Liver (tissue), 9 donors: ENCODE results near the gene CISTR. TPM values are rescaled to one million over a fixed set of nuclear protein-coding genes. Genes with fewer than 3 reads are reported as not detected.

ENCODE experiments used
- DNase-seq: peaks from one replicate; pipeline ENCODE4 v3.0.0-alpha.2; 2017; ENCODE audit warnings: low spot score
- H3K27ac ChIP-seq, 2 donors: one replicate each; pipeline ENCODE4 v1.7.0; 2013; ENCODE audit warnings: inconsistent platforms in 2 of 2, low read length in 2 of 2, control low read depth in 1 of 2, low read depth in 1 of 2, mild to moderate bottlenecking in 1 of 2
- H3K27me3 ChIP-seq, 4 donors: one replicate each; pipeline versions ENCODE4 v1.6.1 to v1.7.0; 2013; ENCODE audit warnings: low read length in 3 of 4, inconsistent platforms in 1 of 4, mild to moderate bottlenecking in 1 of 4, moderate library complexity in 1 of 4; ENCODE audit not compliant: control insufficient read depth in 4 of 4, insufficient read depth in 4 of 4
- H3K36me3 ChIP-seq, 4 donors: one replicate each; pipeline versions ENCODE4 v1.6.1 to v1.7.0; 2013; ENCODE audit warnings: low read length in 3 of 4, mild to moderate bottlenecking in 3 of 4, low read depth in 1 of 4, moderate library complexity in 1 of 4; ENCODE audit not compliant: control insufficient read depth in 4 of 4, insufficient read depth in 3 of 4
- H3K4me1 ChIP-seq, 4 donors: one replicate each; pipeline versions ENCODE4 v1.6.1 to v1.7.0; 2013; ENCODE audit warnings: low read length in 3 of 4, mild to moderate bottlenecking in 3 of 4, moderate library complexity in 1 of 4; ENCODE audit not compliant: control insufficient read depth in 4 of 4, insufficient read depth in 4 of 4
- H3K4me3 ChIP-seq, 3 donors: one replicate each; pipeline versions ENCODE4 v1.6.1 to v1.7.0; 2013; ENCODE audit warnings: low read length in 3 of 3, control low read depth in 1 of 3, low read depth in 1 of 3, mild to moderate bottlenecking in 1 of 3
- H3K9ac ChIP-seq, 2 donors: one replicate each; pipeline ENCODE4 v1.7.0; 2013; ENCODE audit warnings: low read length in 2 of 2, mild to moderate bottlenecking in 2 of 2, moderate library complexity in 2 of 2, control low read depth in 1 of 2, low read depth in 1 of 2
- H3K9me3 ChIP-seq, 4 donors: one replicate each; pipeline versions ENCODE4 v1.6.1 to v1.7.0; 2013; ENCODE audit warnings: low read length in 3 of 4; ENCODE audit not compliant: control insufficient read depth in 4 of 4
- ATF3 ChIP-seq: IDR thresholded peaks from 2 replicates; pipeline ENCODE4 v1.6.1; 2016; ENCODE audit warnings: antibody characterized with exemption
- CTCF ChIP-seq: fragments of 150-350 bp; IDR thresholded peaks from 2 replicates; pipeline ENCODE4 v1.5.1; 2017; ENCODE audit warnings: improper control_type of control experiment, low read depth, low read length; ENCODE audit not compliant: missing input control
- EGR1 ChIP-seq, 2 donors: IDR thresholded peaks; 2 replicates each; pipeline ENCODE4 v1.6.1; 2016 to 2018; ENCODE audit warnings: antibody characterized with exemption in 2 of 2, low read depth in 2 of 2
- FOXA1 ChIP-seq: IDR thresholded peaks from 2 replicates; pipeline ENCODE4 v1.6.1; 2016; ENCODE audit warnings: antibody characterized with exemption
- FOXA2 ChIP-seq: IDR thresholded peaks from 2 replicates; pipeline ENCODE4 v1.6.1; 2016; ENCODE audit warnings: antibody characterized with exemption
- GABPA ChIP-seq, 2 donors: IDR thresholded peaks in 1 of 2; conservative IDR thresholded peaks in 1 of 2; 2 replicates each; pipeline ENCODE4 v1.6.1; 2016; ENCODE audit warnings: antibody characterized with exemption in 2 of 2, mild to moderate bottlenecking in 1 of 2, moderate library complexity in 1 of 2
- HNF4A ChIP-seq, 2 donors: conservative IDR thresholded peaks; 2 replicates each; pipeline ENCODE4 v1.6.1; 2016; ENCODE audit warnings: antibody characterized with exemption in 2 of 2, mild to moderate bottlenecking in 2 of 2
- HNF4G ChIP-seq: IDR thresholded peaks from 2 replicates; pipeline ENCODE4 v1.6.1; 2016; ENCODE audit warnings: antibody characterized with exemption
- MAX ChIP-seq: IDR thresholded peaks from 2 replicates; pipeline ENCODE4 v1.6.1; 2016; ENCODE audit warnings: antibody characterized with exemption
- NR2F2 ChIP-seq: IDR thresholded peaks from 2 replicates; pipeline ENCODE4 v1.6.1; 2016; ENCODE audit warnings: antibody characterized with exemption
- RAD21 ChIP-seq, 2 donors: IDR thresholded peaks; 2 replicates each; pipeline ENCODE4 v1.6.1; 2016; ENCODE audit warnings: antibody characterized with exemption in 2 of 2, mild to moderate bottlenecking in 2 of 2
- REST ChIP-seq: IDR thresholded peaks from 2 replicates; pipeline ENCODE4 v1.6.1; 2016; ENCODE audit warnings: antibody characterized with exemption, mild to moderate bottlenecking
- YY1 ChIP-seq: IDR thresholded peaks from 2 replicates; pipeline ENCODE4 v1.6.1; 2016; ENCODE audit warnings: antibody characterized with exemption, mild to moderate bottlenecking
- ZBTB33 ChIP-seq: IDR thresholded peaks from 2 replicates; pipeline ENCODE4 v1.6.1; 2016; ENCODE audit warnings: antibody characterized with exemption
- WGBS: extraction: QIAGEN DNeasy Blood & Tissue Kit; methylation state at CpG from one replicate; pipeline ENCODE4 v1.1.7; 2013; 5-methylcytosine and 5-hydroxymethylcytosine counted together
- polyA plus RNA-seq, 2 donors: library from polyadenylated mRNA; stranded (reverse) in 1 of 2; unstranded in 1 of 2; fragments of 200-250 nt in 1 of 2; fragments of >200 nt in 1 of 2; fragmentation: Nextera tagmentation in 1 of 2; extraction: Ambion mirVana in 1 of 2; gene quantifications; one replicate each; pipeline versions ENCODE4 v1.2.1 to v1.2.3, GENCODE V29; 2013 to 2015
- total RNA-seq, 2 donors: library from RNA; depleted of rRNA; stranded (reverse); fragments of >200 nt; gene quantifications; one replicate each; pipeline ENCODE4 v1.2.3, GENCODE V29; 2014
- donor health status: healthy.
- donor health status: healthy.
- donor health status: healthy.
- donor health status: healthy.
- donor health status: healthy.

CISTR gene
- total and polyA plus RNA-seq, 4 donors: not detected

- TF ChIP-seq REST: no peak
These were observed 41.4 kb upstream of the CISTR start (continued) for GRCh38 chr12:53793221-53793620.

- Histone ChIP-seq H3K4me3 (no peak overlapping the region), H3K27ac (no peak overlapping the region), H3K27me3 (peaks cover 0 to 12% (median 4%) of the 10 kb centered on the region in 4 donors), H3K36me3 (no peaks in the 10 kb centered on the region), H3K9me3 (no peaks in the 10 kb centered on the region), H3K9ac (no peak overlapping the region), H3K4me1 (no peaks in the 10 kb centered on the region)
- TF ChIP-seq RAD21 (IDR thresholded peaks at IDR 0.05) (peak; percentile 51 to 70), ATF3 (no peak), MAX (no peak), GABPA (IDR thresholded peaks at IDR 0.05 in 1 of 2, conservative IDR thresholded peaks at IDR 0.05 in 1 of 2) (no peak), EGR1 (IDR thresholded peaks at IDR 0.05; ENCODE audit: low read depth in 2 of 2) (no peak), CTCF (peak; percentile 27), YY1 (no peak), HNF4A (conservative IDR thresholded peaks at IDR 0.05) (no peak), NR2F2 (no peak), FOXA2 (no peak)
- DNase-seq: no peak
- WGBS: 8% methylated on average over 1 of the region's 1 CpG
These were observed 40.1 kb upstream of the CISTR start for GRCh38 chr12:53791735-53792326.

- no peaks in the 10 kb centered on the region for H3K36me3 ChIP-seq
- TF ChIP-seq REST (no peak), FOXA1 (no peak), MAX (no peak), EGR1 (IDR thresholded peaks at IDR 0.05; ENCODE audit: low read depth in 2 of 2) (no peak), CTCF (no peak), HNF4G (no peak), ZBTB33 (no peak), HNF4A (conservative IDR thresholded peaks at IDR 0.05) (no peak), RAD21 (IDR thresholded peaks at IDR 0.05) (no peak), YY1 (no peak)
These were observed 37.8 kb upstream of the CISTR start for GRCh38 chr12:53789570-53789969.

More at GRCh38 chr12:53789570-53789969, 37.8 kb upstream of the CISTR start:
- Histone ChIP-seq H3K27me3 (peaks cover 0 to 9% (median 1%) of the 10 kb centered on the region in 4 donors), H3K27ac (no peak overlapping the region), H3K9ac (no peak overlapping the region), H3K4me3 (no peak overlapping the region), H3K4me1 (no peaks in the 10 kb centered on the region), H3K9me3 (no peaks in the 10 kb centered on the region)
- no peak for DNase-seq
- 40% methylated on average over 1 of the region's 1 CpG for WGBS
